Neuronal stem cell (in vitro differentiated cells): ENCODE results near the gene EPO.

Experiments
- DNase-seq: peaks from one replicate; pipeline ENCODE4 v3.0.0-alpha.2; 2013; ENCODE audit warnings: low spot score
- H2AFZ ChIP-seq: one replicate; pipeline ENCODE4 v1.6.1; 2013; ENCODE audit warnings: mild to moderate bottlenecking, low read length, inconsistent platforms
- H2AK5ac ChIP-seq: 2 replicates; pipeline ENCODE4 v1.6.1; 2013; ENCODE audit warnings: low read depth, mild to moderate bottlenecking, inconsistent platforms, low read length, moderate library complexity, mixed read lengths
- H2BK120ac ChIP-seq: 2 replicates; pipeline ENCODE4 v1.6.1; 2013; ENCODE audit warnings: low read depth, mild to moderate bottlenecking, inconsistent platforms, low read length, moderate library complexity, mixed read lengths
- H2BK12ac ChIP-seq: one replicate; pipeline ENCODE4 v1.6.1; 2013; ENCODE audit warnings: low read length, inconsistent platforms
- H2BK15ac ChIP-seq: 2 replicates; pipeline ENCODE4 v1.6.1; 2013; ENCODE audit warnings: mild to moderate bottlenecking, low read length, inconsistent platforms, mixed read lengths
- H2BK5ac ChIP-seq: one replicate; pipeline ENCODE4 v1.6.1; 2013; ENCODE audit warnings: inconsistent platforms, mild to moderate bottlenecking, low read length, moderate library complexity
- H3K14ac ChIP-seq: one replicate; pipeline ENCODE4 v1.6.1; 2013; ENCODE audit warnings: low read length, inconsistent platforms
- H3K18ac ChIP-seq: 2 replicates; pipeline ENCODE4 v1.6.1; 2013; ENCODE audit warnings: low read length, inconsistent platforms
- H3K23ac ChIP-seq: 2 replicates; pipeline ENCODE4 v1.6.1; 2013; ENCODE audit warnings: low read depth, mild to moderate bottlenecking, mixed read lengths, low read length, inconsistent platforms; ENCODE audit not compliant: poor library complexity
- H3K27ac ChIP-seq: replicated peaks from 3 replicates; pipeline ENCODE4 v1.5.1; 2013; ENCODE audit warnings: low read length, inconsistent platforms
- H3K27me3 ChIP-seq, 3 experiments: 2 replicates each; pipeline ENCODE4 v1.6.1; 2013; ENCODE audit warnings: low read length in 3 of 3, mild to moderate bottlenecking in 2 of 3, inconsistent platforms in 1 of 3, low read depth in 1 of 3, mixed read lengths in 1 of 3, moderate library complexity in 1 of 3; ENCODE audit not compliant: control insufficient read depth in 3 of 3, insufficient read depth in 3 of 3
- H3K36me3 ChIP-seq, 2 donors: replicated peaks in 1 of 2; 2 replicates each; pipeline ENCODE4 v1.6.1; 2013; ENCODE audit warnings: low read length in 2 of 2; ENCODE audit not compliant: control insufficient read depth in 2 of 2, insufficient read depth in 2 of 2
- H3K4ac ChIP-seq: 2 replicates; pipeline ENCODE4 v1.6.1; 2013; ENCODE audit warnings: inconsistent platforms, mild to moderate bottlenecking, low read length, moderate library complexity
- H3K4me1 ChIP-seq, 2 donors: 1 replicate in 1 of 2; 2 replicates in 1 of 2; pipeline ENCODE4 v1.6.1; 2013; ENCODE audit warnings: low read length in 2 of 2, low read depth in 1 of 2; ENCODE audit not compliant: control insufficient read depth in 2 of 2, insufficient read depth in 1 of 2
- H3K4me2 ChIP-seq: one replicate; pipeline ENCODE4 v1.6.1; 2013; ENCODE audit warnings: mild to moderate bottlenecking, low read length, inconsistent platforms; ENCODE audit not compliant: insufficient read depth, poor library complexity, severe bottlenecking
- H3K4me3 ChIP-seq, 2 donors: 2 replicates each; pipeline ENCODE4 v1.5.1; 2013; ENCODE audit warnings: low read length in 2 of 2, mild to moderate bottlenecking in 2 of 2, inconsistent platforms in 1 of 2, moderate library complexity in 1 of 2
- H3K79me1 ChIP-seq: one replicate; pipeline ENCODE4 v1.6.1; 2013; ENCODE audit warnings: low read depth, mild to moderate bottlenecking, inconsistent platforms, low read length, moderate library complexity
- H3K9ac ChIP-seq: one replicate; pipeline ENCODE4 v1.6.1; 2013; ENCODE audit warnings: mild to moderate bottlenecking, low read depth, low read length, inconsistent platforms; ENCODE audit not compliant: poor library complexity
- H3K9me3 ChIP-seq, 2 donors: replicated peaks in 1 of 2; 2 replicates each; pipeline versions ENCODE3 to v1.6.1; 2013; ENCODE audit warnings: low read length in 2 of 2, mild to moderate bottlenecking in 2 of 2, inconsistent platforms in 1 of 2, low read depth in 1 of 2, mixed read lengths in 1 of 2, moderate library complexity in 1 of 2; ENCODE audit not compliant: control insufficient read depth in 2 of 2, insufficient read depth in 1 of 2
- H4K8ac ChIP-seq: one replicate; pipeline ENCODE4 v1.6.1; 2013; ENCODE audit warnings: low read depth, mild to moderate bottlenecking, inconsistent platforms, low read length, moderate library complexity
- H4K91ac ChIP-seq: one replicate; pipeline ENCODE4 v1.6.1; 2013; ENCODE audit warnings: low read length, low read depth, mild to moderate bottlenecking, inconsistent platforms; ENCODE audit not compliant: poor library complexity
- WGBS, 2 donors: extraction: QIAGEN DNeasy Blood & Tissue Kit; methylation state at CpG; one replicate each; pipeline ENCODE4 v1.1.7; 2013; ENCODE audit warnings: missing lambda C conversion rate in 2 of 2, mixed read lengths in 1 of 2; ENCODE audit not compliant: insufficient read length in 2 of 2, insufficient replicate concordance in 1 of 2; ENCODE audit errors: extremely low coverage in 2 of 2; 5-methylcytosine and 5-hydroxymethylcytosine counted together

EPO gene

DNA sequence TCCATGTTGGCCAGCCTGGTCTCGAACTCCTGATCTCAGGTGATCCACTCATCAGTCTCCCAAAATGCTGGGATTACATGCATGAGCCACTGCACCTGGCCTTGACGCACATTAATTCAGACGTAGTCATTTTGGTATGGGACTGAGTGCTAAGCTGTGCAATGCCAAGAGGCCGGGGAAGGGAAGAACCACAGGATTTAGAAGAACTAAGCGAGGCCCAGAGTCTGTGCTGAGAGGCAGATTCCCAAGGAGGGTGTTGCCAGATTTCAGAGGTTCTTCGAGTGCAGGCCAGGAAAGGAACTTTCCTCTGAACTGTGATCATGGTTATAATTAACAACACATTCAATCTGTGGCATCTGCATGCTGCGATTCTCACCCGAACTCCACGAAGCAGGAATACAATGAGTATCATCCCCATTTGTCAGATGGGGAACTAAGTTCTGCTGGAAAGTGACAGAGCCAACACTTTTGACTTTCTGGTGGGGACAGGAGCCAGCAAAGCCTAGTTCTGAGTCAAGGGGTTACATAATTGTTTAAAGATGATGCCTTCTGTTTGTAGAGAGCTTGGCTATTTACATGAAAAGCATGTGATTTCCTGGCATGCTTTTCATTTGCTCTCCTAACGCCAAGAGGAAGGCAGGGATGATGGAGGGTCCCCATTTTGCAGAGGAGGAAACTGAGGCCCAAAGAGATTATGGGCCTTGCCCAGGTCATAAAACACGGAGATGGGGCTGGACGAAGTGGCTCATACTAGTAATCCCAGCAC, 6.9 kb downstream of the EPO start:
- no peak overlapping the region for H2AK5ac ChIP-seq
- H2BK15ac ChIP-seq, result no peak overlapping the region
- H4K8ac ChIP-seq, result no peak overlapping the region
- no peaks in the 10 kb centered on the region for H3K36me3 ChIP-seq
- no peak for DNase-seq
- WGBS, 2 donors, result no CpG with 5 or more reads among the region's 12 CpGs
- H3K9me3 ChIP-seq, result no peaks in the 10 kb centered on the region
- no peak overlapping the region for H3K4me3 ChIP-seq
- H3K18ac ChIP-seq, result no peak overlapping the region
- peaks cover 0 to 3% of the 10 kb centered on the region in 2 donors for H3K4me1 ChIP-seq
- H3K4me2 ChIP-seq, result no peak overlapping the region
- peaks cover 0 to 39% (median 6%) of the 10 kb centered on the region in 3 experiments for H3K27me3 ChIP-seq
- no peak overlapping the region for H3K9ac ChIP-seq
- H2AFZ ChIP-seq, result no peak overlapping the region
- H3K4ac ChIP-seq, result no peak overlapping the region
- H2BK5ac ChIP-seq, result no peak overlapping the region
- H3K14ac ChIP-seq, result no peak overlapping the region
- H3K79me1 ChIP-seq, result no peaks in the 10 kb centered on the region
- H2BK12ac ChIP-seq, result no peak overlapping the region
- no peak overlapping the region for H3K27ac ChIP-seq
- H3K23ac ChIP-seq, result no peak overlapping the region
- H4K91ac ChIP-seq, result no peak overlapping the region
- H2BK120ac ChIP-seq, result no peak overlapping the region

DNA sequence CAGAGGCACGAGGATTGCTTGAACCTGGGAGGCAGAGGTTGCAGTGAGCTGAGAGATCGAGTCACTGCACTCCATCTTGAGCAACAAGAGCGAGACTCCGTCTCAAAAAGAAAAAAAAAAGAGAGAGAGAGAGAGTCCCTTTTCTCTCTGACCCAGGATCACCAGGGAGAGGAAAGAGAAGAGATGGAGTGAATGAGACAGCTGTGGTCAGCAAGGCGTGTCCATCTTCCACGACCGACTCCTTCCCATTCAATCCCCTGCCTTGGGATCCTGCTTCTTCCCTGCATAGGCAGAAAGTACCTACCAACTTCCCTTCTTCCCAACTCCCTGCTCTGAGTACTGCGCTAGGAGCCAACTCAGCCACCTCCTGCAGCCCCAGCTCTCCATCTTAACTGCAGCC, 7.9 kb downstream of the EPO start:
- no peaks in the 10 kb centered on the region for H3K36me3 ChIP-seq
- peaks cover 0 to 3% of the 10 kb centered on the region in 2 donors for H3K4me1 ChIP-seq
- no peak overlapping the region for H3K4ac ChIP-seq
- no peak overlapping the region for H2BK5ac ChIP-seq
- DNase-seq, result no peak
- no peak overlapping the region for H2AK5ac ChIP-seq
- H2BK120ac ChIP-seq, result no peak overlapping the region
- no peaks in the 10 kb centered on the region for H3K79me1 ChIP-seq
- no peak overlapping the region for H4K8ac ChIP-seq
- H2AFZ ChIP-seq, result no peak overlapping the region
- H3K9me3 ChIP-seq, result no peaks in the 10 kb centered on the region
- H3K4me2 ChIP-seq, result no peak overlapping the region
- no peak overlapping the region for H4K91ac ChIP-seq
- no peak overlapping the region for H3K14ac ChIP-seq
- no peak overlapping the region for H3K23ac ChIP-seq
- no peak overlapping the region for H3K4me3 ChIP-seq
- no peak overlapping the region for H2BK15ac ChIP-seq
- no peak overlapping the region for H3K27ac ChIP-seq
- peaks cover 0 to 29% (median under 1%) of the 10 kb centered on the region in 3 experiments for H3K27me3 ChIP-seq
- no CpG with 5 or more reads among the region's 8 CpGs for WGBS, 2 donors
- H3K18ac ChIP-seq, result no peak overlapping the region
- no peak overlapping the region for H3K9ac ChIP-seq
- no peak overlapping the region for H2BK12ac ChIP-seq

DNA sequence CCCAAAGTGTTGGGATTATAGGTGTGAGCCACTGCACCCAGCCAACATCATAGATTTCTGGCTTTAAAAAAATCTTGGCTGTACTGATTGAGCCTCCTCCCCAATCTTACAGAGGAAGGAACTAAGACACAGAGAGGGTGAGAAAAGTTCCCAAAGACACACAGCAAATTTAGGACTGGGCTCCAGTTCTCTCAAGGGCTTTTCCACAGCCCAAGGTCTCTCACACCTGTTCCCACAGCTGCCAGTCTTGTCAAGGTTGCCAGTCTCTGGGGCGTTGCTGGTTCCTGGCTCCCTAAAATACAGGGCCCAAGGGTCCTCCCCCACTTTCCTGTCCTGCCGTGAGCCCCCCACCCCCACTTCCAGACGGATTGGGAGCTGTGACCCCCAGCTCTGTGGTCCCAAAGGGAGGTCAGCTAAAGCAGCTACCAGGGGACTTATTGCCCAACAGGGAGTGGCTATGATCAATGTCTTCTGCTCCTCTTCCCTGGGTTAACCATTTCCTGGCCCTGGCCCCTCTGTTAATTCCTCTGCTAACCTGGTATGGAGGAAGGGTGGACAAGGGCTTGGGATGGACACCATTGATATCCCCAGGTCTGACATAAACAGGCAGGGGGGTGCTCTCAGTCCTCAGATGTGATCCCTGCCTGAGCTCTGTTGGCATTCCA, 10.0 kb downstream of the EPO start:
- Histone ChIP-seq H3K9ac (no peak overlapping the region), H3K27ac (no peak overlapping the region), H4K91ac (no peak overlapping the region), H3K79me1 (no peaks in the 10 kb centered on the region), H2AFZ (no peak overlapping the region), H3K36me3 (no peaks in the 10 kb centered on the region), H3K14ac (no peak overlapping the region), H3K18ac (no peak overlapping the region), H2AK5ac (no peak overlapping the region), H3K23ac (no peak overlapping the region), H2BK120ac (no peak overlapping the region), H3K4ac (no peak overlapping the region), H3K9me3 (no peaks in the 10 kb centered on the region), H2BK15ac (no peak overlapping the region), H3K4me3 (no peak overlapping the region), H2BK12ac (no peak overlapping the region), H4K8ac (no peak overlapping the region), H3K4me1 (no peaks in the 10 kb centered on the region), H3K27me3 (peaks cover 0 to 13% (median 0%) of the 10 kb centered on the region in 3 experiments), H3K4me2 (no peak overlapping the region), H2BK5ac (no peak overlapping the region)
- WGBS, 2 donors, result no CpG with 5 or more reads among the region's 3 CpGs
- DNase-seq, result no peak

DNA sequence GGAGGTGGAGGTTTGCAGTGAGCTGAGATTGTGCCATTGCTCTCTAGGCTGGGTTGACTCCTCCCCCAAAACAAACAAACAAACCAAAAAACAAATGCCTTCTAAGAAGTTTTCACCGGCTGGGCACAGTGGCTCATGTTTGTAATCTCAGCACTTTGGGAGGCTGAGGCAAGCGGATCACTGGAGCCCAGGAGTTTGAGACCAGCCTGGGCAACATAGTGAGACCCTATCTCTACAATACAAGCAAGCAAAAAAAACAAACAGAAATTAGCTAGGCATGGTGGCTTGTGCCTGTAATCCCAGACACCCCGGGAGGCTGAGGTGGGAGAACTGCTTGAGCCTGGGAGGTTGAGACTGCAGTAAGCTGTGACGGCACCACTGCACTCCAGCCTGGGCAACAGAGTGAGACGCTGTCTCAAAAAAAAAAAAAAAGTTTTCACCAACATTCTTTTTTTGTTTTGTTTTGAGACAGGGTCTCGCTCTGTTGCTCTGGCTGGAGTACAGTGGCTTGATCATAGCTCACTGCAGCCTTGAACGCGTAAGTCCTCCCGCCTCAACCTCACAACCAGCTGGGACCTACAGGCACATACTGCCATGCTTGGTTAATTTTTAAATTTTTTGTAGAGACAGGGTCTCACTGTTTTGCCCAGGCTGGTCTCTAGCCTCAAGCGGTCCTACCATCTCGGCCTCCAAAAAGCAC, 11.8 kb downstream of the EPO start:
- Histone ChIP-seq H3K4ac (no peak overlapping the region), H4K91ac (no peak overlapping the region), H3K27ac (no peak overlapping the region), H3K4me3 (no peak overlapping the region), H3K23ac (no peak overlapping the region), H2BK15ac (no peak overlapping the region), H3K14ac (no peak overlapping the region), H3K9ac (no peak overlapping the region), H4K8ac (no peak overlapping the region), H3K9me3 (no peaks in the 10 kb centered on the region), H3K36me3 (no peaks in the 10 kb centered on the region), H3K79me1 (no peaks in the 10 kb centered on the region), H2BK5ac (no peak overlapping the region), H3K4me2 (no peak overlapping the region), H3K4me1 (no peaks in the 10 kb centered on the region), H2BK120ac (no peak overlapping the region), H2BK12ac (no peak overlapping the region), H3K27me3 (peaks cover 0 to 13% (median 0%) of the 10 kb centered on the region in 3 experiments), H2AK5ac (no peak overlapping the region), H3K18ac (no peak overlapping the region), H2AFZ (no peak overlapping the region)
- no peak for DNase-seq
- no CpG with 5 or more reads among the region's 11 CpGs for WGBS, 2 donors
